DMS79 treated with DMSO at 0.1 percent for 48 hours (cell line): ENCODE data around the gene PHTF2.

Source experiments
- DNase-seq: peaks from one replicate; lab custom pipeline; 2025; lab: John Stamatoyannopoulos, UW

PHTF2 gene

DNA sequence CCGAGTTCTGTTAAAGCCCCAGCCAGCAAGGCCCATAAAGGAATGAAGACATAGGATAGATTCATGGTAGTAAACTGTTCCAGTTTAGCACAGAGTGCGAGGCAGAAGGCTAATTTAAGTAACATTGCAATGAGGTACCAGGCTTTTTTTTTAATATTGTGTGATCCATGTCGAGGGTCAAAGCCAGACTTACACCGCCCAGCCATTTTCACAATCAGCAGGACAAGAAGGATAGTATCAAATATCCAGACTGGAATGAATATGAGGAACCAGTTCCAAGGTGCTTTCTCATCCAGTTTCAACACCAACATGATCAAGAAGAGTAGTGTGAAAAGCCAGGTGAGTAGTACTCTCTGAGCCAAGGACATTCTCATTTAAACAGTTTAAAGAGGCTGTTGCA lies 4.6 kb upstream of the PHTF2 start:
- no peak for DNase-seq

- no peak for DNase-seq
Measured at GRCh38 chr7:77796109-77796508, 2.5 kb upstream of the PHTF2 start.

GRCh38 chr7:77796960-77797359 lies 1.6 kb upstream of the PHTF2 start:
- peak; percentile 38 for DNase-seq

DNA sequence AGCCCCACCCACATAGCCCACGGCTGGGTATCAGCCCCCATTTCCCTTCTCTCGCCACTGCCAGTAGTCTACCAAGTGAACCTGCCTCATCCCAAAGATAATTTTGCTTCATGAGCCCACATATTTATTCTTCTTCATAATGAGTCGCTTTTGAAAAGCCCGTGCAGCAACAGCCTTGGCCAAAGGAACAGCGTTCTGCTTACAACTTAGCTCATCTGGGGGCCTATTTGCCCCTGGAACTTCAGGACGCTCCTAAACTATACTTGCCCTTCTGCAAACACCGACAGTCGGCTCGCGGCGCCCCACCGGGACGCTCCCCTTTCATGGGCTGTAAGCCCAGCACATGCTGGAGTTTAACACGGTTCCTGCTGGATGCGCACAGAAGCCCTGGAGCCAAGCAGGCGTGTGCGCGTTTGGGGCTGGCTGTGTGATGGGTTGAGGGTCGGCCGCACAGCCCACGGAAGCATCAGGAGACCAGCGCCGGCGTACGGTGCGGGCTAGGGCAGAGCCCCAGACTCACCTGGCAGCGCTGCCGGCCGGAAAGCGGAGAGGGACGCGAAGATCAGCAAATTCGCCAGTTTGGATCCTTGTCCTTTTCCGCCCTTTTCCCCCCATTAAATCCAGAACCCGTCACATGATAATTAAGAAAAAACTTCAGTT lies 709 bp upstream of the PHTF2 start:
- DNase-seq, result no peak

DNA sequence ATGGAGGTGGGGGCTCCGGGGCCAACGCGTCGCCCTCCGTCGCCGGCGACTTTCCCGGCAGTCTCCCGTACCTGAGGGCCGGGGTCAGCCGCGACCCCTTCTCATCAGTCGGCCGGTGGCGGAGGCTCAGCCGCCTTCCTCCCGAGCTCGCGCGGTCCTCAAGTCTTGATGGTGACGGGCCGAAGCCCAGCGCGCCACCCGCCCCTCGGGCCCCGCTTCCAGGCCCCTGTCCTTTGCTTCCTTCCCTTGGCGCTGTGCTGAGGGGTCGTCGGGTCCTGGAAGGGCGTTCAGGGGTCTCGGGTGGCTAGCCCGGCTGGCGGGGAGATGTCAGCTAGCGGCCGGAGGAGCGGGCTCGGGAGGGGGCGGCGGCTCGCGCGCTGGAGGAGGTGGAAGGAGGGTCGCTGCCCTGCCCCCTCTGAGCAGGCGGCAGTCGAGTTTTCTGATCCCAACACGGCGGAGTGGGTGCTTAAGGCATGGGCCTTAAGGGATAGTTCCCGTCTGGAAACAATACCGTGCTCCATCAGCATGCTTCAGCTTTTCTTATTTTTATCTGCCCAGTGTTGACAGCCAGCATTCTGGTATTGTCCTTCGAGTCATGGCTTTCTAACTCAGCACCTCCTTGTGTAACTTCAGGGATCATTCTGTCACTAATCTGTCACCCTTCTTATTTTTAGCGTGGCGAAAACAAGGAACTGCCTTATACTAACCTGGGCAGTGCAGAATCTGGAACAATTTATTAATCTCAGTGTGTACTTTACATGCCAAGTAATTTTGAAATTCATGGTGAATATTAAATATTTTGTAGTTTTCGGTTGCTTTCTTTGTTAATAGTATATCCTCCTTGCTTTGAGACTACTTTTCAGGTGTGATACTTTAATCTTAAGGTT lies 748 bp downstream of the PHTF2 start:
- peak; percentile 62 for DNase-seq

- no peak for DNase-seq
Measured at GRCh38 chr7:77800158-77800557, 1.6 kb downstream of the PHTF2 start.

- no peak for DNase-seq
Measured at GRCh38 chr7:77800730-77801129, 2.2 kb downstream of the PHTF2 start.

GRCh38 chr7:77802557-77803405 lies 4.2 kb downstream of the PHTF2 start:
- no peak for DNase-seq

GRCh38 chr7:77806425-77806824 lies 7.9 kb downstream of the PHTF2 start:
- DNase-seq, result no peak

- DNase-seq, result no peak
Measured at GRCh38 chr7:77808517-77808916, 9.9 kb downstream of the PHTF2 start.

- no peak for DNase-seq
Measured at GRCh38 chr7:77811516-77812289, 13.1 kb downstream of the PHTF2 start.

GRCh38 chr7:77812290-77812685 lies 13.7 kb downstream of the PHTF2 start:
- DNase-seq, result no peak

- no peak for DNase-seq
Measured at GRCh38 chr7:77813180-77813579, 14.6 kb downstream of the PHTF2 start.

GRCh38 chr7:77819021-77819420 lies 20.4 kb downstream of the PHTF2 start:
- no peak for DNase-seq

DNA sequence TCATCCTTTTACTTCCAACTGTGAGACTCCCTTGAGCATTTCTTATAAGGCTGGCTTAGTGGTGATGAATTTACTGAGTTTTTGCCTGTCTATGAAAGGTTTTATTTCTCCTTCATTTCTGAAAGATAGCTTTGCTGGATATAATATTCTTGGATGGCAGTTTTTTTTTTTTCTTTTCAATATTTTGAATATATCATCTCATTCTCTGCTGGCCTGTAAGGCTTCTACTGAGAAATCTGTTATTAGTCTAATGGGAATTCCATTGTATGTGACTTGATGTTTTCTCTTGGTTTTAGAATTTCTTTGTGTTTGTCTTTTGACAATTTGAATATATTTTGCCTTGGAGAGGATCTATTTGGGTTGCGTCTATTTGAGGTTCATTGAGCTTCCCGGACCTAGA lies 22.4 kb downstream of the PHTF2 start:
- no peak for DNase-seq

DNA sequence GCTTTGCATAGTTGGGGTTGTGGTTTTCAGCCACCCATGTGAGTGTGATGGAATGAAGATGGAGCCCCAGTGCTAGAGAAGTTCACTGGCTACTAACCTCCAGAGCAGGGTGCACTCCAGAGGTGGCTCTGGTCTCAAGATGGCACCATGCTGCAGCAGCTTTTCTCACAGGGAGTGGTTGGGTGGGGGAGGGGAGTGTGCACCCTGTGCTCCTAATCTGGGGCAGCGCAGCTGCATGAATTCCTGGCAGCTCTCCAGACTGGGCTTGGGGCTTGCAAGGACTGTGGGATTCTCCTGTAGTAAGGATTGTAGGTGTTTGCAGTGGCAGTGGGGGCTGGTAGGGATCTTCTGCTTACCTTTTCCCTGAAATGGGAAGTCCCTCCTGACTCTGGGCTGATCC lies 23.7 kb downstream of the PHTF2 start:
- no peak for DNase-seq

DNA sequence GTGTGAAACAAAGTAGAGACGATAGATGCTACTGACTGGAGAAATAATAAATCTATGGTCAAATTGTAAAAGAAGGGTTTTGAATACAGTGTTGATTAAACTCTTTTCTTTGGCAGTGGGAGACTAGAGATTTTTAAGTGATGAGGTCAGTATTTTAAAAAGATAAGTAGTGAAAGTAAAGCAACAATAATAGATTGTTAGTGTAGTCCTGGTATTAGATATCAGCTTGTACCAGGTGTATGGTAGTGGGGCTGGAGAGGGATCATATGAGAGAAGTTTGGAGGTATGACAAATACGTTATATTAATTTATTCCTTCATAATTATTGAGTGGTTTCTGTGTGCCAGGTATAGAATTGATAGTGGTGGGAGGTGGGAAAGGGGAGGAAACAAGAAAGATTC lies 25.2 kb downstream of the PHTF2 start:
- DNase-seq, result no peak

- no peak for DNase-seq
Measured at GRCh38 chr7:77824636-77825035, 26.1 kb downstream of the PHTF2 start.

DNA sequence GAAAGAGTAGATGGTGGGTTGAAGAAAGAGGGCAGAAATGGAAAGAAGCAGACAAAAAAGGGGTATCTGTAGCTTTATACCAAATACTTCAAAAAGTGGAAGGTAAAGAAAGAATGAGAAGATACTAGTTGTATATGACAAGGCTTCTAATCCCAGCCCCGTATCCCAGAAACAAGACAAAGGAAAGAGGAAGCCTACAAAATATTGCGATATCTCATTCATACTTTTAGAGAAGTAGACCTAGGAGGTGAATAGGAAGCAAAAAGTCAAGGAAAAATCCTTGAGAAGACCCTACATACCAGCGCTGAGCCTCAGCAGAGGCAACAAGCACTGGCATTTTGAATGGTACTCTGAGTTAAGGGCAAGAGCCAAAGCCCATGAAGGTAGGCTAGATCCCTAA lies 26.6 kb downstream of the PHTF2 start:
- DNase-seq, result no peak

- no peak for DNase-seq
Measured at GRCh38 chr7:77826300-77826699, 27.7 kb downstream of the PHTF2 start.

DNA sequence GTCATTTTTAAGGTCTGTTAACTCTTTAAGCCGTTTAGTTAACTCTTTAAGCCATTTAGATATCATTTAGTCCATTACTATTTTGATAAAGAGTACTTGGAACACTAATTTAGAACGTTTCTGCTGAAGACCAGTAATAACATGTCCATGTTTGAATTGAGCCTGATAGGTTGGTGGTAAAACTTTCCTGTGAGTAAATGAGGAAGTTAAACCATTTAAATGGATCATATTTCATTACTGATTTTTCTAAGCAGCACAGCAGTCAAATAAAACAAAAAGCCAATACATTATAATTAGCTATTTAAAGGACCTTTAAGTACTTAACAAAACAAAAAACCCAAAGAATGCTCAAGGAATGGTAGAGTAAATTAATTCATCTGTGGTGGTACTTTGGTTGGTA lies 29.4 kb downstream of the PHTF2 start:
- peak; percentile 84 for DNase-seq
